DOHH2 (cell line): ENCODE results near the gene RHOBTB3.

Experiments used
- H3F3A ChIP-seq: fragments of 200-600 bp; sonication (generic), shearing (Covaris generic); 2 replicates; pipeline ENCODE4 v1.6.0; 2016; ENCODE audit warnings: antibody characterized with exemption, mild to moderate bottlenecking; ENCODE audit not compliant: control insufficient read depth, insufficient read depth
- H3K27ac ChIP-seq: fragments of 200-600 bp; sonication (generic); 2 replicates; pipeline ENCODE4 v1.5.1; 2014; ENCODE audit warnings: low read depth, mild to moderate bottlenecking, low read length, moderate library complexity
- H3K27me3 ChIP-seq: fragments of 200-600 bp; sonication (generic); 2 replicates; pipeline ENCODE4 v1.6.1; 2014; ENCODE audit warnings: mild to moderate bottlenecking, low read length, mixed read lengths; ENCODE audit not compliant: control insufficient read depth
- H3K36me3 ChIP-seq: fragments of 200-600 bp; sonication (generic); 2 replicates; pipeline ENCODE4 v1.6.1; 2014; ENCODE audit warnings: mild to moderate bottlenecking, low read length, moderate library complexity, mixed read lengths; ENCODE audit not compliant: control insufficient read depth
- H3K4me1 ChIP-seq: fragments of 200-600 bp; sonication (generic); 2 replicates; pipeline ENCODE4 v1.6.1; 2014; ENCODE audit warnings: mild to moderate bottlenecking, low read length, mixed read lengths; ENCODE audit not compliant: control insufficient read depth
- H3K4me2 ChIP-seq: fragments of 200-600 bp; sonication (generic); 2 replicates; pipeline ENCODE4 v1.6.0; 2014; ENCODE audit warnings: mild to moderate bottlenecking, low read length, moderate library complexity
- H3K4me3 ChIP-seq: fragments of 200-600 bp; sonication (generic); 2 replicates; pipeline ENCODE4 v1.5.1; 2014; ENCODE audit warnings: mild to moderate bottlenecking, low read length, mixed read lengths
- H3K79me2 ChIP-seq: fragments of 200-600 bp; sonication (generic); 2 replicates; pipeline ENCODE4 v1.6.1; 2014; ENCODE audit warnings: mild to moderate bottlenecking, low read length, mixed read lengths; ENCODE audit not compliant: control insufficient read depth
- H3K9me2 ChIP-seq: fragments of 200-600 bp; sonication (generic); replicated peaks from 2 replicates; pipeline ENCODE4 v1.6.1; 2014; ENCODE audit warnings: mild to moderate bottlenecking, low read length, mixed read lengths; ENCODE audit not compliant: control insufficient read depth
- H3K9me3 ChIP-seq: fragments of 200-600 bp; sonication (generic); 2 replicates; pipeline ENCODE4 v1.6.1; 2014; ENCODE audit warnings: antibody characterized with exemption, low read length, mixed read lengths; ENCODE audit not compliant: control insufficient read depth, insufficient read depth
- H4K20me1 ChIP-seq: fragments of 200-600 bp; sonication (generic); 2 replicates; pipeline ENCODE4 v1.6.0; 2014; ENCODE audit warnings: low read depth, mild to moderate bottlenecking, antibody characterized with exemption, low read length, moderate library complexity; ENCODE audit not compliant: control insufficient read depth, insufficient read depth
- EZH2phosphoT487 ChIP-seq: fragments of 200-600 bp; sonication (generic); IDR thresholded peaks from 2 replicates; pipeline ENCODE4 v1.6.1; 2017; ENCODE audit warnings: borderline replicate concordance, mild to moderate bottlenecking, antibody characterized with exemption, low read length, moderate library complexity, mixed read lengths
- TF ChIP-seq, protein P1 (sequence below): fragments of 200-600 bp; sonication (generic); IDR thresholded peaks from one replicate; pipeline ENCODE4 v1.5.1; 2014; ENCODE audit warnings: antibody characterized with exemption, mild to moderate bottlenecking, low read depth, low read length; ENCODE audit not compliant: poor library complexity, severe bottlenecking

RHOBTB3 gene

DNA sequence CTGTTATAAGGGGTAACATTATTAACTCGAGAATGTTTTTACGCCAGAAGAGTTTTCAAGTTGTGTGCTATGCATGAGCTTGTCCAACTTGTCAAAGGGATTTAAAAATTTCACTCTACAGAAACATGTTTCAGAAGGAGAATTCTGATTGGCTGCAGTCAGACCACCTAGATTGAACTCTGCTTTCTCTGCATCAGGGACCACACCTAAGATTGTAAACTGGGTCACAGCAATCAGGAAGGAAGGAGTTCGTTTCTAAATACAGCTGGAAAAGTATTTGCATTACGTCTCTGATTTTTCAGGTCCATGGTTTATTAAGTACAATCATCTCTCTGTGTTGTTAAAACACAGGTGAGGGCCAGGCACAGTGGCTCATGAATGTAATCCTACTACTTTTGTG lies 85.6 kb downstream of the RHOBTB3 start:
- Histone ChIP-seq H3K9me2 (no peaks in the 10 kb centered on the region), H3K27ac (no peak overlapping the region), H3K27me3 (no peaks in the 10 kb centered on the region), H3F3A (no peaks in the 10 kb centered on the region), H3K4me1 (peaks cover 72% of the 10 kb centered on the region), H3K4me2 (peak overlapping the region; percentile 88), H4K20me1 (no peaks in the 10 kb centered on the region), H3K4me3 (peak overlapping the region; percentile 70; the same call in 1 of the 2 replicates), H3K79me2 (peaks cover 41% of the 10 kb centered on the region), H3K36me3 (peaks cover 41% of the 10 kb centered on the region), H3K9me3 (no peaks in the 10 kb centered on the region)
- TF ChIP-seq, protein P1, sequence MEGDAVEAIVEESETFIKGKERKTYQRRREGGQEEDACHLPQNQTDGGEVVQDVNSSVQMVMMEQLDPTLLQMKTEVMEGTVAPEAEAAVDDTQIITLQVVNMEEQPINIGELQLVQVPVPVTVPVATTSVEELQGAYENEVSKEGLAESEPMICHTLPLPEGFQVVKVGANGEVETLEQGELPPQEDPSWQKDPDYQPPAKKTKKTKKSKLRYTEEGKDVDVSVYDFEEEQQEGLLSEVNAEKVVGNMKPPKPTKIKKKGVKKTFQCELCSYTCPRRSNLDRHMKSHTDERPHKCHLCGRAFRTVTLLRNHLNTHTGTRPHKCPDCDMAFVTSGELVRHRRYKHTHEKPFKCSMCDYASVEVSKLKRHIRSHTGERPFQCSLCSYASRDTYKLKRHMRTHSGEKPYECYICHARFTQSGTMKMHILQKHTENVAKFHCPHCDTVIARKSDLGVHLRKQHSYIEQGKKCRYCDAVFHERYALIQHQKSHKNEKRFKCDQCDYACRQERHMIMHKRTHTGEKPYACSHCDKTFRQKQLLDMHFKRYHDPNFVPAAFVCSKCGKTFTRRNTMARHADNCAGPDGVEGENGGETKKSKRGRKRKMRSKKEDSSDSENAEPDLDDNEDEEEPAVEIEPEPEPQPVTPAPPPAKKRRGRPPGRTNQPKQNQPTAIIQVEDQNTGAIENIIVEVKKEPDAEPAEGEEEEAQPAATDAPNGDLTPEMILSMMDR, result no peak
- TF ChIP-seq EZH2phosphoT487, result no peak

DNA sequence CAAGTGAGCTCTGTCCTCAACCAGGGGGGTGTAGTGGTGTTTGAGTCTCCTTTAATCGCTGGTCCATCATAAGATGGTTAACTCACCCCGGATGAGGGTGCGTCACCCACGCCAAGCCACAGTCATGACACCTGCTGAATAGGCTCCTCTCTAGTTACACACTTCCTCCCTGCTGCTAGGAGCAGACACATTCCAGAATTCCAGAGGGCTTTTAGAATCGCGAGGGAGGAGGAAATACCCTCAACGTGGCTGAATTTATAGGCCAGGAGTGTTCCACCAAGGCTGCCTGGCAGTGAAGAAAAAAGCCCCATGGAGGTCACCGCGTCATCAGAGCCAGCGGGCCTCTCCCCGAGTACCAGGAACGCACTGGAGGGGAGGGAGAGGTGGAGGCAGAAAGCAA lies 86.3 kb downstream of the RHOBTB3 start:
- no peak overlapping the region for H3K27ac ChIP-seq
- no peaks in the 10 kb centered on the region for H3K9me2 ChIP-seq
- H3K36me3 ChIP-seq, result peaks cover 41% of the 10 kb centered on the region
- H3K79me2 ChIP-seq, result peaks cover 48% of the 10 kb centered on the region
- no peaks in the 10 kb centered on the region for H3F3A ChIP-seq
- peak overlapping the region; percentile 70 for H3K4me3 ChIP-seq
- H3K4me2 ChIP-seq, result peak overlapping the region; percentile 88
- H3K9me3 ChIP-seq, result no peaks in the 10 kb centered on the region
- peaks cover 72% of the 10 kb centered on the region for H3K4me1 ChIP-seq
- H3K27me3 ChIP-seq, result no peaks in the 10 kb centered on the region
- TF ChIP-seq, protein P1, result no peak
- TF ChIP-seq EZH2phosphoT487, result no peak
- H4K20me1 ChIP-seq, result no peaks in the 10 kb centered on the region

DNA sequence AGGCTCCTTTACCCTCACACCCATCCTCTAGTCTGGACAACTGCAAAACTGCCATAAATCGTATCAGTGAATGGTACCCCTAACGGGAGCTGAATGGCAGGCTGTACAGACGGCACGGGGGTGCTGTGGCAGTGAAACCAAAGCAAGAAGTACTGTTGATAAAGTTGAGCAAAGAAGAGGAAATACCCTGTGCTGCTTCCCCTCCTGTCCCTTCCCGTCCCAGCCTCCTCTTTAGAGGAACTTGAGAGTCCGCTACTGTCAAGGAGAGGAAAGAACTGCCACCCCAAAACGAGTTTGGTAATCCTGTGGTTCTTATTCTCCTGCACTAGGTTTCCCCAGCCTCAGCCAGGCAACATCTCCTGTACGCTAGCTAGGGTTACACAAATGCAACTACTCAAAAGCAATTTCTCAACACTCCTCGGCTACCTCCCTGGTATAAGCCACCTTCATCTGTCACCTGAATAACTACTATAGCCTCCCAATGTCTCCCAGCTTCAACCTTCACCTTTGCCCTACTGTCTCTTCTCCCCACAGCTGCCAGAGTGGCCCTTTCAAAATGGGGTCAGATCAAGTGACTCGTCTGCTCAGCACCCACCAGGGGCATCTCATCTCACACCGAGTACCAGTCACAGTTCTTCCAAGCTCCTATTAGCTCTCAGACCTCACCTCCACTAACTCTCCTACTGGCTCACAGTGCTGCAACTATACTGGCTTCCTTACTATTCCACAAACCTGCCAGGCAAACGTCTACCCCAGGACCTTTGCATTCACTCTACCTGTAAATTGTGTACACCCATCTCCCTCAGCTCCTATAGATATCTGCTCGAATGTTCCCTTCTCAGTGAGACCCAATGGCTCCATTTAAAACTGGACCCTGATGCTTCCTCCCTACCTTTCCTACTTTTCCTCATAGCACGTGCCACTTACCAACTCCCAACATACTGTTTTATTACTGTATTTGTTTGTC lies 87.3 kb downstream of the RHOBTB3 start:
- H3K4me1 ChIP-seq, result peaks cover 83% of the 10 kb centered on the region
- peak overlapping the region; percentile 70 for H3K4me3 ChIP-seq
- peaks cover 49% of the 10 kb centered on the region for H3K79me2 ChIP-seq
- H3K36me3 ChIP-seq, result peaks cover 38% of the 10 kb centered on the region
- no peaks in the 10 kb centered on the region for H3K9me2 ChIP-seq
- H3K27ac ChIP-seq, result peak overlapping the region; percentile 14; the same call in 1 of the 2 replicates
- H4K20me1 ChIP-seq, result no peaks in the 10 kb centered on the region
- no peaks in the 10 kb centered on the region for H3F3A ChIP-seq
- no peak for TF ChIP-seq EZH2phosphoT487
- TF ChIP-seq, protein P1, result no peak
- no peaks in the 10 kb centered on the region for H3K9me3 ChIP-seq
- no peaks in the 10 kb centered on the region for H3K27me3 ChIP-seq
- peak overlapping the region; percentile 88 for H3K4me2 ChIP-seq
